ENCODE results near the gene NOSTRIN.

The NOSTRIN gene

DNA sequence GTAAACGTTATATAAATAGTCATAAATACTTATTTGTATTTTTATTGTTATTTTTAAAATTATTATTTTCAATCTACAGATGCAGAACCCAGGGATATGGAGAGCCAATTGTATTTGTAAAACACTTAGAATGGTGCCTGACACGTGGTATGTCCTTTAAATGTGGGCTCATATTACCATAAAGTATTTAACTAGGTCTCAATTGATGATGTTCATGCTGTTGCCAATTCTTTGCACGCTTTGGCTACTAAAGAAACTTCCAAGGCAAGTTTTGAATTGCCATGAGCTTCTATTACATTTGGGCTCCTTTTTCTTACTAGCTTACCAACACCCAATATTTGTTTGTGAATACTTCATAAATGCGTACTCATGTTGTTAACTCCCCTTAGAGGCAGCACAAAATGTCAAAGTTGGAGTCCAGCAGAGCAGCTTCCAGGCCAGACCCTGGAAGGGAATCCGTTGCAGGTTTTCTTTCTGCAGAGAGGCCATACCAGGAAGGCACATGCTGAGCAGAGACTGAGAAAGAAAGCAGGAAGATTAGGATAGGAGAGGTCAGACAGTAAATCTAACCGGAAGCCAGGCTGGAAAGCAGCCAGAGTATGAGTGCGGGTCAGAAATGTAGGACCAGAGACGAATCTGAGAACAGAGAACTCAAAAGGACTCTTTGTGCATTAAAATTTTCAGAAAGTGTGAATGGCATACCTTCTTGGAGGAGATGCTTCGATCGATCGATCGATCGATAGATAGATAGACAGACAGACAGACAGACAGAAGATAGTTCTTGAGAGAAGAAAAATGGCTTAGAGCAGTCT lies 4.2 kb upstream of the NOSTRIN start:
- Mint-ChIP-seq H3K27ac (no peak overlapping the region), H3K36me3 (ENCODE audit: low read depth) (no peaks in the 10 kb centered on the region), H3K27me3 (ENCODE audit: low read depth, poor library complexity) (no peaks in the 10 kb centered on the region), H3K4me1 (peaks cover 25% of the 10 kb centered on the region), H3K4me3 (no peak overlapping the region), H3K9me3 (no peaks in the 10 kb centered on the region)
- DNase-seq = no peak
- TF ChIP-seq, protein P1, sequence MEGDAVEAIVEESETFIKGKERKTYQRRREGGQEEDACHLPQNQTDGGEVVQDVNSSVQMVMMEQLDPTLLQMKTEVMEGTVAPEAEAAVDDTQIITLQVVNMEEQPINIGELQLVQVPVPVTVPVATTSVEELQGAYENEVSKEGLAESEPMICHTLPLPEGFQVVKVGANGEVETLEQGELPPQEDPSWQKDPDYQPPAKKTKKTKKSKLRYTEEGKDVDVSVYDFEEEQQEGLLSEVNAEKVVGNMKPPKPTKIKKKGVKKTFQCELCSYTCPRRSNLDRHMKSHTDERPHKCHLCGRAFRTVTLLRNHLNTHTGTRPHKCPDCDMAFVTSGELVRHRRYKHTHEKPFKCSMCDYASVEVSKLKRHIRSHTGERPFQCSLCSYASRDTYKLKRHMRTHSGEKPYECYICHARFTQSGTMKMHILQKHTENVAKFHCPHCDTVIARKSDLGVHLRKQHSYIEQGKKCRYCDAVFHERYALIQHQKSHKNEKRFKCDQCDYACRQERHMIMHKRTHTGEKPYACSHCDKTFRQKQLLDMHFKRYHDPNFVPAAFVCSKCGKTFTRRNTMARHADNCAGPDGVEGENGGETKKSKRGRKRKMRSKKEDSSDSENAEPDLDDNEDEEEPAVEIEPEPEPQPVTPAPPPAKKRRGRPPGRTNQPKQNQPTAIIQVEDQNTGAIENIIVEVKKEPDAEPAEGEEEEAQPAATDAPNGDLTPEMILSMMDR (IDR thresholded peaks at IDR 0.05) = no peak

- TF ChIP-seq, protein P1 (IDR thresholded peaks at IDR 0.05) = no peak
Observed at GRCh38 chr2:168798888-168799410, 3.5 kb upstream of the NOSTRIN start.

GRCh38 chr2:168801471-168801870 lies 966 bp upstream of the NOSTRIN start:
- no peaks in the 10 kb centered on the region for H3K27me3 Mint-ChIP-seq (ENCODE audit: low read depth, poor library complexity)
- no peak for DNase-seq
- H3K9me3 Mint-ChIP-seq = no peaks in the 10 kb centered on the region
- no peaks in the 10 kb centered on the region for H3K36me3 Mint-ChIP-seq (ENCODE audit: low read depth)
- peaks cover 19% of the 10 kb centered on the region for H3K4me1 Mint-ChIP-seq
- H3K27ac Mint-ChIP-seq = no peak overlapping the region
- TF ChIP-seq, protein P1 (IDR thresholded peaks at IDR 0.05) = no peak
- H3K4me3 Mint-ChIP-seq = no peak overlapping the region

More at GRCh38 chr2:168798888-168799410, 3.5 kb upstream of the NOSTRIN start:
- Mint-ChIP-seq H3K27me3 (ENCODE audit: low read depth, poor library complexity) (no peaks in the 10 kb centered on the region), H3K9me3 (no peaks in the 10 kb centered on the region), H3K4me1 (peaks cover 25% of the 10 kb centered on the region), H3K36me3 (ENCODE audit: low read depth) (no peaks in the 10 kb centered on the region), H3K27ac (no peak overlapping the region), H3K4me3 (no peak overlapping the region)
- DNase-seq = no peak

- Mint-ChIP-seq H3K27ac (no peak overlapping the region), H3K36me3 (ENCODE audit: low read depth) (no peaks in the 10 kb centered on the region), H3K4me3 (no peak overlapping the region), H3K27me3 (ENCODE audit: low read depth, poor library complexity) (peaks cover under 1% of the 10 kb centered on the region), H3K9me3 (no peaks in the 10 kb centered on the region), H3K4me1 (peaks cover 16% of the 10 kb centered on the region)
- TF ChIP-seq, protein P1 (IDR thresholded peaks at IDR 0.05) = no peak
- no peak for DNase-seq
Observed at GRCh38 chr2:168802859-168803725, 655 bp downstream of the NOSTRIN start.

DNA sequence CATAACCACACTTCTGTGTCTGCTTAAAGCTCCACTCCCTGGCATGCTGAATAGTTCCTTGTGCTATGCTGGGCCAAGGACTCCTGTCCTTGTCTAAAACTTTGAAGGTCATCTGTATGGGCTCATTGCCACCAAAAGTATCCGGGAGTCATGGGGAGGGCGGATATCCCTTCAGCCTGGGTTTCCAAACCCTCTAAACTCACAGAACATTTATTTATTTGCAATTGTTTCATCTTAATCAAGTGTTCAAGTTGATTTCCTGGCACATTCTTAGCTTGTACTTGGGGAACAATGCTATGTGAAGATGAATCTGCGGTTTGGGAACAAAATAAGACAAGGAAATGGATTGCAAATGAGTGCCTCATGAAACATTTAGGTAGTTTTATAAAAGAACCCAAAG lies 1.8 kb downstream of the NOSTRIN start:
- no peak overlapping the region for H3K27ac Mint-ChIP-seq
- H3K4me1 Mint-ChIP-seq = peaks cover 11% of the 10 kb centered on the region
- DNase-seq = no peak
- H3K36me3 Mint-ChIP-seq (ENCODE audit: low read depth) = no peaks in the 10 kb centered on the region
- H3K9me3 Mint-ChIP-seq = no peaks in the 10 kb centered on the region
- peaks cover 2% of the 10 kb centered on the region for H3K27me3 Mint-ChIP-seq (ENCODE audit: low read depth, poor library complexity)
- H3K4me3 Mint-ChIP-seq = no peak overlapping the region
- TF ChIP-seq, protein P1 (IDR thresholded peaks at IDR 0.05) = no peak

Data from nephron progenitor cell (in vitro differentiated cells).